ENCODE measurements around the gene LAMP1.
A peak's percentile ranks its signal among the peaks of the same experiment; 100 is the strongest.
"Not testable (repeated sequence)": the region's sequence is repeated elsewhere in the genome, so short reads cannot be mapped to it uniquely, and the experiment has no call there.

The LAMP1 gene, protein sequence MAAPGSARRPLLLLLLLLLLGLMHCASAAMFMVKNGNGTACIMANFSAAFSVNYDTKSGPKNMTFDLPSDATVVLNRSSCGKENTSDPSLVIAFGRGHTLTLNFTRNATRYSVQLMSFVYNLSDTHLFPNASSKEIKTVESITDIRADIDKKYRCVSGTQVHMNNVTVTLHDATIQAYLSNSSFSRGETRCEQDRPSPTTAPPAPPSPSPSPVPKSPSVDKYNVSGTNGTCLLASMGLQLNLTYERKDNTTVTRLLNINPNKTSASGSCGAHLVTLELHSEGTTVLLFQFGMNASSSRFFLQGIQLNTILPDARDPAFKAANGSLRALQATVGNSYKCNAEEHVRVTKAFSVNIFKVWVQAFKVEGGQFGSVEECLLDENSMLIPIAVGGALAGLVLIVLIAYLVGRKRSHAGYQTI

DNA sequence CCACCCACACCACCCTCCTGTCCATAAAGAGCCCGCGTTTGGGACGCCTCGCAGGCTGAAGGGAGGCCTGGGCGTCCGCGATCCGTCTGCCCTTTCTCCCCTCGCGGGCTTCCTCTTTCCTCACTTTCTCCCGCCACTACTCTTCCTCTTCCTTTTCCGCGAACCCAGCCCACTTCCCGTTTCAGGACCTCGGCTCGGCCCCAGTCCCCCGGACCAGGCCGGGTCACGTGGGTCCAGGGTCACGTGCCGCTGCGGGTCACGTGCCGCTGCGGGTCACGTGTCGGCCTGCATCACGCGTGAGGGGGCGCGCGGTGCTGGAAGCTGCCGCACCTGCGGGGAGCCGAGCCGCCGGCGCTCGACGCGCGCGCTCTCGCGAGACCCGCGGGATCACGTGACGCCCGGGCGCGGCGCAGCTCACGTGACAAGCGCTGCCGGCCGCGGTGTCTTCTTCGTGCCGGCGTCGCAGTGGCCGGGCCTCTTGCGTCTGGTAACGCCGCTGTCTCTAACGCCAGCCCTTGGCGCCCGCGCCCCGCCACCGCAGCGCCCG is at the start of gene LAMP1:
Gene LAMP1 (plus strand): TSS at position 417 of the 547 bp plus-strand sequence. CDS start 196 bp downstream, outside the sequence.
- FAIRE-seq (peak; percentile 94), DNase-seq (ENCODE audit: extremely low spot score, insufficient read length, low read depth) (peak; percentile 99)

DNA sequence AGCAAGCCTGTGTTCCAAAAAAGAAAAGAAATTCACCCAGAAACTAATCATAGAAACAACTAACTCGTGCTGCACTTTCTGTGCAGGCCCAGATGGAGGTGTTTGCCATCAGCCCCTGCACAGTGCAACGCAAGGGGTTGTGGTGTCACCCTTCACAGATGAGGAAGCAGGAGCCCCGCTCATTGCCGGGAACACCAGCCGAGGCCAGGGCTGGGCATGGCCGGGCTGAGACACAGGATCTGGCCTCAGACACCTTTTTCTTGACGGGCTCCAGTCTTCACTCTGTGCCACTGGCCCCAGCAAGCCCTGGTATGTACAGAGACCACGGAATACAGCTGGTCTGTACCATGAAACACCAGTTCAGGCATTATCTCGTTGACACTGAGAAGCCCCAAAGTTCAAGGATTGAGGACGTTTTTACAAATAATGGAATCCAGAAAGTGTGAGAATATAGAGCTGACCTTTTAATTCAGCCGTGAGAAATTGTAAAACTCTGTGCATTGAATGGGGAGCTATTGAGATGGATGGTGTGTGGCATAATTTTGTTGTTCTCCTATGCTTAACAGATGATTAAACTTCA is 44.4 kb upstream of the LAMP1 start:
- FAIRE-seq (no peak), DNase-seq (ENCODE audit: extremely low spot score, insufficient read length, low read depth) (no peak)

DNA sequence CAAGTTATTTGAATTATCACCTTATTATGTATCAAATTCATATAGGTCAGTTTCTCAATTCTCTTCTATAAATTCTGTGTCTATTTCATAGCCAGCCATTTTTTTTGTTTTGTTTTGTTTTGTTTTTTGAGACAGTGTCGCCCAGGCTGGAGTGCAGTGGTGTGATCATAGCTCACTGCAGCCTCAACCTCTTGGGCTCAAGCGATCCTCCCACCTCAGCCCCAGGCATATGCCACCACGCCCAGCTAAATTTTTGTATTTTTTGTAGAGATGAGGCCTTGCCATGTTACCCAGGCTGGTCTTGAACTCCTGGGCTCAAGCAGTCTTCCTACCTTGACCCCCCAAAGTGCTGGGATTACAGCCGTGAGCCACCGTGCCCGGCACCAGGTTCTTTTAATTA is 39.1 kb upstream of the LAMP1 start:
- not testable (repeated sequence) for FAIRE-seq; DNase-seq (ENCODE audit: extremely low spot score, insufficient read length, low read depth)

DNA sequence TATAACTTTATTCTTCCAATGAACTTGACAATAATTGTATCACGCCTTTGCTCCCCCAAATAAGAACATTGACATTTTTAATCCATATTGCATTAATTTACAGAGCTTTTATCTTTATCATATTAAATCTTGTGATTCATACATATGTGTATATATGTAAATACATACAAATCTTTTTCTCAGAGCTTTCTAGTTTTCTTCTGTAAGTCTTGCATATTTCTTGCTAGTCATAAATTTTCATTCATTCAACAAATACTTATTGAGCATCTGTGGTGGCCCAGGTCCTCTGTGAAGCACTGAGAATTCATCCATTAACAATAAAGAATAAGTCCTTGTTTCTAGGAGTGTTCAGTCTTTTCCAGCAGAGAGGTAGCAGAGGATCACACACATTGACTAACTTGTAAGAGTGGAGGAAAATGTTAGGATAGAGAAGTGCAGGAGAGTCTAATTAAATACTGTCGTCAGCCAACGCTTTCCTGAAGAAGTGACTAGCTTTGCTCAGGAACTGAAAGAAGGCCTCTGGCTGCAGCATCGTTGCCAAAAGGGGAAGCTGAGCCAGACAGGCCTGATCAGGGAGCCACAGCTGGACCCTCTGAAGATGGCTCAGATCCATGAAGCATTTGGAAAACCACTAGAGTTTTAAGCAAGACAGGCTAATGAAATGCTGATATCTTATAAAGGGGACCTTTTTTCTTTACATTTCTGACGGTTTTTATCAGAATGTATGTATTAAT is 38.6 kb upstream of the LAMP1 start:
- FAIRE-seq (no peak), DNase-seq (ENCODE audit: extremely low spot score, insufficient read length, low read depth) (no peak)

DNA sequence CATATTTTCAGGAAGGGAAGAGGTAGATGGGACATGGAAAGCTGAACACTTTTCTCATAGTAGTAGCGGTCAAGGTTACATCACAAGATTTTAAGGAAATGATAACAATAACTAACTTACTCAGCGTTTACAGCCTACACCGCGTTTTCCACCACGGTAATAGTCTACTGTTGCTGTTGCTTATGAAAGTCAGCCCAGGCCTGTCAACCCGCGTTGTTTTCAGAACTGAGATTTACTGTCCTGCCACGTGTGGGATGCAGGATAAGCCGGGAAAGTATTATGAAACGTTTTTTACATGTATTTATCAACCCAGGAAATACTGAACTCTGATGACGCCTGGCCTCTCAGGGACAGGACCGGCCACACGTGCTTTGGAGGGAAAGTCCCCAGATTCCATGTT is 36.0 kb upstream of the LAMP1 start:
- no peak for DNase-seq (ENCODE audit: extremely low spot score, insufficient read length, low read depth)
- no peak for FAIRE-seq

DNA sequence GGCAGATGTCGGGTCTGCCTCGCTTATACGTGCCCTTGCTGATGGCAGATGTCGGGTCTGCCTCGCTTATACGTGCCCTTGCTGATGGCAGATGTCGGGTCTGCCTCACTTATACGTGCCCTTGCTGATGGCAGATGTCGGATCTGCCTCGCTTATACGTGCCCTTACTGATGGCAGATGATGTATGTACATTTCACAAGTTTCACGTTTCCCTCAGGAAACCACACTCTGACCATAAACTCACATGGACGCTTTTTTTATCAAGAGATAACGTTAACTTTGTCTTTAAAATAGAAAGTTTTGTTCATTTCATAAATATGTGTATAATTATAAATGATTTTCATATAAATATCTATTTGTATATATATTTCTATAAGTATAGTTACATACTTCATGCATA is 34.0 kb upstream of the LAMP1 start:
- FAIRE-seq; DNase-seq (ENCODE audit: extremely low spot score, insufficient read length, low read depth): not testable (repeated sequence)

DNA sequence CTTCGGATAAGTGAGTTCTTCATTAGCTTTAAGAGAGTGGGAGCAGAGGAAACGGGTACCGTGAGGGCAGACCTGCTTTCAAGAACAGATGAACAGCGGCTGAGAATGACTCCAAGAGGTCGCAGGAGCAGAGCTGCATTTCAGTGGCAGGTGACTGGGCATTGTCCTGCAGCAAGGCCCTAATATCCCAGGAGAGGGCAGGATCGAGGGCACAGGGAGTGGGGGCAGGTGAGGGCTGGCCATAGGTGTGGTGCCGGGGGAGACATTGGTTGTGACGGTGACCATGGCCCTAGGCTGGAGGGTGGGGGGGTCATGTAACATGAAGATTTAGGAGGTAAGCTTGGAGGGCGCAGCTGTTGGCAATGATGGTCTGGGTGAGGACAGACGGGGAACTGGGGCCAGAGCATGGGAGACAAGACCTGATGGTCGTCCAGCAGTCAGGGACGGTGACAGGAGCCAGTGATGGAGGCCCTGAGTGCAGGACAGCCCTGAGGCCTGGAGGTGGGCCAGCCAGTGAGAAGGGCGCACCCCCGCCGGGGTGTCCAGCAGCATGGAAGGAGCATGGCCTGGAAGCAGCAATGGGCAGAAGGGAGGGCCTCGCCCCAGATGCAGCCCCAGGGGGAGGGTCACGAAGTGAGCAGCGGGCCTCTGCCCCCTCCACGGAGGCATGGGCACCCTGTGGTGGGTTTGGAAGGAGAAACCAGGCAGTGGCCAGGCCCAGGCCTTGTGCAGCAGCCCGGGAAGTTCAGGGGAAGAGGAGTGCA is 29.2 kb upstream of the LAMP1 start:
- no peak for DNase-seq (ENCODE audit: extremely low spot score, insufficient read length, low read depth)
- no peak for FAIRE-seq

DNA sequence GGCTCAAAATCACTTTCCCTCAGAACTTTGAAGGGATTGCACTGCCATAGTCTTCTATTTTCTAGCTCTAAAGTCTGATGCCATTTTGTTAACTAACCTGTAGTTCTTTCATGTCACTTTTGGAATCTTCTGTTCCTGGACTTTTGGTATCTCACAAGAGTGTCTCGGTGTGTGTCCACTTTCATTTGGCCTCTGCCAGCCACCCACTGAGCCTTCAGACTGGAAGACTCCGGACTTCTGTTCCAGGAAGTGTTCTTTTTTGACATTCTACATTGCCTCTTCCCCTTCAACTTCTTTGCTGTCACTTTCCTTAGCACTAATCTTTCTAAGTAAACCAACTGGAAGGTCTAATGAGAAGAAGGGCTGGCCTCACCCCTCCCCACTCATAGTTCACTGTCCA is 25.0 kb upstream of the LAMP1 start:
- DNase-seq (ENCODE audit: extremely low spot score, insufficient read length, low read depth) (no peak), FAIRE-seq (no peak)

DNA sequence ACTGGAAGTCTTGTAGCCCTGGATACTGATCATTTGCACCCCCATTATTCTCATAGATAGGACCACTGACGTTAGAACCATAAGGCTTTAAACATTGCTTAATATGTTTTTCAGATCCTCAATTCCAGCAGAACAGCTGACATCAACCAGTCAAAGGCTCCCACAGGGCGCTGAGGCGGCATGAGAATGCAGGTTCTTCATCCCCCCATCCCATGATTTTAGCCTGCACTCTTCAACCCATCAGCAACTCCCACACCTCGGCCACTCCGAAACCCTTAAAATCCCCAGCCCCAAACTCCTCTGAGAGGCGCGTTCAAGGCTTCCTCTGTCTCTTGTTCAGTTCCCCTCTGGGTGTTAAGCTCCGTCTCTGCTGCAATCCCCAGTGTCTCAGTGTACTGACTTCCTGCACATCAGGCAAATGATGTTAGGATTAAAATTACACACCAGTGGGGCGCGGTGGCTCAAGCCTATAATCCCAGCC is 24.3 kb upstream of the LAMP1 start:
- FAIRE-seq (no peak), DNase-seq (ENCODE audit: extremely low spot score, insufficient read length, low read depth) (no peak)

DNA sequence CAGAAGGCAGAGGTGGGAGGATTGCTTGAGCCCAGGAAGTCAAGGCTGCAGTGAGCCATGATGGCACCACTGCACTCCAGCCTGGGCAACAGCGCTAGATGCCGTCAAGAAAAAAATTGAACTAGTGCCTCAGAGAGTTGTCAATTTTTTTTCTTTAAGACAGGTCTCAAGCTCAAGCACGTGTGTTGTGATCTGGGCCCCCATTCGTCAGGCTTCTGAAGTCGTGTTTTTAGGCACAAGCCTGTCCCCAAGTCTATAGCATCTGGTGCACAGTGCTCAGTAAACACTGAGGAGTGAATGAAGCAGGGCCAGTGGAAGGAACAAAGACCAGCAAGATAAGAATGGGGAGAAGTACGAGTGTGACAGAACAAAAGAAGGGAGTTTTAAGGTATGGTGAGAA is 23.7 kb upstream of the LAMP1 start:
- DNase-seq (ENCODE audit: extremely low spot score, insufficient read length, low read depth) (no peak), FAIRE-seq (no peak)

DNA sequence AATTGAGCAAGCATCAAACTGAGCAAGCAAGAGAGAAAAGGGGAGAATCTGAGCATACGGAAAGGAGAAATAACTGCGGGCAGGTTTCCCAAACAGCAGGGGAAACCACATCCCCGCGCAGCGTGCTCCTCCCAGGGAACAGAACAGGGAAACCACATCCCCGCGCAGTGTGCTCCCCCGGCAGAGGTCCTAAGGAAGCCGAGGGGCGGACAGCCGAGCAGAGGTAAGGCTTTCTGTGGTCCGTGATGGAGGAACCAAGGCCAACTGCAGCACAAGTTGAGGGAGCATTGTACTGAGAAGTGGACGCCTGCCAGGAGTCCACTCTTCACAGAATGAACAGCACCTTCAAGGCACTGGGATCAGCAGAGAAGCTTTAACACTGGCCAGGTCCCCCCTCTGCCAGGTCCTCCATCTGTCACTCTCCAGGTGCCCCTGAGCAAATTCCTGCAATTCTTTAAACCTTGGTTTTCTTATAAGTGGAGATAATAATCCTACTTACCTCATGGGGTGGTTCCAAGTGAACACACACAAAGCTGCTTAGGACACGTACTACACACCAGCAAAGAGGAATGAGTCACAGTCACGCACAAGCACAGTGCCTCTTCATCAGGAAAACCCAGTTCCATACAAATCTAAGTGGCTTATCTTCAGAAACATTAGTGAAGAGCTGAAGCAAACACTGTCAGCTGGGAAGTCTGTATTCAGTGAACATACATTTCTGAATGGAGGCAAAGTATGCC is 23.0 kb upstream of the LAMP1 start:
- DNase-seq (ENCODE audit: extremely low spot score, insufficient read length, low read depth) (no peak), FAIRE-seq (no peak)

DNA sequence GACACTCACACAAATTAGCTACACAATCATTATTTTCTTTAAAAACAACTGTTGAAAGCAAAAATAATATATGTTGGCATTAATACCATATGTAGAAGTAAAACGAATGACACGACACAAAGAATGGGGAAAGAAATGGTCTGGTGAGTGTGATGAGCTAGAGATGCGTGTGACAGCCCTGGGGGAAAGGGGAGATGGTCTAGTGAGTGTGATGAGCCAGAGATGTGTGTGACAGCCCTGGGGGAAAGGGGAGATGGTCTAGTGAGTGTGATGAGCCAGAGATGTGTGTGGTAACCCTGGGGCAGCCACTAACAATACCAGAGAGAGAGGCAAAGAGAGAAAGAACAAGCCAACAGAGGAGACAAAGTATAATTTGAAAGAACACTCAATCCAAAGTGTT is 22.3 kb upstream of the LAMP1 start:
- FAIRE-seq (no peak), DNase-seq (ENCODE audit: extremely low spot score, insufficient read length, low read depth) (no peak)

DNA sequence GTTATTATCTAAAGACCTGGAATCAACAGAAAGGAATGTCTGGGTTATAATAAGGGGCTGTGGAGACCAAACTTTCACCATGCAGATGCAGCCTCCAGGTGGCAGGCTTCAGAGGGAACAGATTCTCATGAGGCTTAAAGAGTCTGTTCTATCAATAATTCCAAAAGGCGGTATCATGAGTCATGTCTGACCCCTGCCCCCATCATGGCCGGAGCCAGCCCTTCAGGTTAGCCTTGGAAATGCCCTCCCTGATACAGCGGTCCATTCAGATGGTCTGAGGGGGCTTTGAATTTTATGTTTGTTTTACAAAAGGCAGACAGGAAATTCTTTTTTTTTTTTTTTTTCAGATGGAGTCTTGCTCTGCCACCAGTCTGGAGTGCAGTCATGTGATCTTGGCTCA is 21.7 kb upstream of the LAMP1 start:
- DNase-seq (ENCODE audit: extremely low spot score, insufficient read length, low read depth) (no peak), FAIRE-seq (no peak)

DNA sequence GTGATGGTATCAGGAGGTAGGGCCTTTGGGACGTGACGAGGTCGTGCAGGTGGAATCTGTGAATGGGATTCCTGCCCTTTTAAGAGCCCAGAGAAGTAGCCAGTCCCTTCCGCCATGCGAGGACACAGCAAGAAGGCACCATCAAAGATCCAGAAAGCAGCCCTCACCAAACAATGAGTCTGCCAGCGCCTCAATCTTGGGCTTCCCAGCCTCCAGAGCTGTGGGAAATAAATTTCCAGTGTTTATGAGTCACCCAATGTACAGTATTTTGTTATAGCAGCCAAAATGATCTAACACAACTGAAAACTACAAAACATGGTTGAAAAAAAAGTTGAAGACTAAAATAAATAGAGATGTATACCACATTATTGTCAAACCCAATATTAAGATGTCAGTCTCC is 16.9 kb upstream of the LAMP1 start:
- DNase-seq (ENCODE audit: extremely low spot score, insufficient read length, low read depth) (no peak), FAIRE-seq (no peak)

DNA sequence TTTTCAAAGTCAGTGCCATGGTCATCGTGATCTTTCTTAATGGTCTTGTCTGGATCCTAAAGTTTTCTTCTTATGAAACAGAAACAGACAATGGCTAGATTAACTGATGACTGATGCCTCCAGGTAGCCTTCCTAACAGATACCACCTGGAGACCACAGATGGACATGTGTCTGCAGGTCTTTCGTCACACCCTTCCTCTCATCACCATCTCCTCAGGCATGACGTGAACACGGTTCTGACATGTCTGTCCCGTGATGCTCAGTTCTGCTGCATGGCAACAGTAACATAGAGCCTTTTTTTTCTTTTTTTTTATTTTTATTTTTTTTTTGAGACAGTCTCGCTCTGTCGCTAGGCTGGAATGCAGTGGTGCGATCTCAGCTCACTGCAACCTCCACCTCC is 13.1 kb upstream of the LAMP1 start:
- DNase-seq (ENCODE audit: extremely low spot score, insufficient read length, low read depth) (no peak), FAIRE-seq (no peak)

DNA sequence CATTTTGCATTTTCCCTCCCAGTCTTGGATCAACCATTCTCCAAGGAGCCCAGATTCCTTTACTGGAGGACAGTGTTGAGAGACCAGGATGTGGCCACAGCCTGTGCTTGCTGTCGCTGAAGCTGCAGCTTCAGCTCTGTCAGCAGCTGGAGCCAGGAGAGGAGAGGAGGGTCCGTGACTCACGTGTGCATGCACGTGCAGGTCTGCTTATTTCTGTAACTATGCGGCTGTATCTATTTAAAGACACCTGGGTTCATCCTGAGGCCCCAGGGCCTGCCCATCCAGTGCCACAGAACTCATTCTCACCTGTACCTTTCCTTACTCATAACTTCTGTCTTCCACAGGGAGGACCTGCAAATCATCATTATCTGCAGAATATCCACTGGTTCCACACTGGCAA is 8.2 kb upstream of the LAMP1 start:
- DNase-seq (ENCODE audit: extremely low spot score, insufficient read length, low read depth) (no peak), FAIRE-seq (no peak)

DNA sequence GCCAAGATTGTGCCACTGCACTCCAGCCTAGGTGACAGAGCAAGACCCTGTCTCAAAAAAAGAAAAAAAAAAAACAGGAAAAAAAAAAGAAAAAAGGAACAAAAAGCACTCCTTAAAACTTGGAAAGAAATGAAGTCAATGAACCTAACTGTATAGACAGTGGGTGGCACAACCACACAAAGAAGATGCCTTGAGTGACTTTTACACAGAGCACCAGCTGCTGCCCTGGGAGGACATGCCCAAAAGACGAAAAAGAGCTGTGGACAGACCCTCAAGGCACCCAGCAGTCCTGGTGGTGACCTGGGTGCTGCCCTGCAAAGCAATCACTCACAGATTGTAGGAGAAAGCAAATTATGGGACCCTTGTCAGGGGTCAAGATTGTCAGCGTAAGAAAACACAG is 5.9 kb upstream of the LAMP1 start:
- DNase-seq (ENCODE audit: extremely low spot score, insufficient read length, low read depth) (no peak), FAIRE-seq (no peak)

DNA sequence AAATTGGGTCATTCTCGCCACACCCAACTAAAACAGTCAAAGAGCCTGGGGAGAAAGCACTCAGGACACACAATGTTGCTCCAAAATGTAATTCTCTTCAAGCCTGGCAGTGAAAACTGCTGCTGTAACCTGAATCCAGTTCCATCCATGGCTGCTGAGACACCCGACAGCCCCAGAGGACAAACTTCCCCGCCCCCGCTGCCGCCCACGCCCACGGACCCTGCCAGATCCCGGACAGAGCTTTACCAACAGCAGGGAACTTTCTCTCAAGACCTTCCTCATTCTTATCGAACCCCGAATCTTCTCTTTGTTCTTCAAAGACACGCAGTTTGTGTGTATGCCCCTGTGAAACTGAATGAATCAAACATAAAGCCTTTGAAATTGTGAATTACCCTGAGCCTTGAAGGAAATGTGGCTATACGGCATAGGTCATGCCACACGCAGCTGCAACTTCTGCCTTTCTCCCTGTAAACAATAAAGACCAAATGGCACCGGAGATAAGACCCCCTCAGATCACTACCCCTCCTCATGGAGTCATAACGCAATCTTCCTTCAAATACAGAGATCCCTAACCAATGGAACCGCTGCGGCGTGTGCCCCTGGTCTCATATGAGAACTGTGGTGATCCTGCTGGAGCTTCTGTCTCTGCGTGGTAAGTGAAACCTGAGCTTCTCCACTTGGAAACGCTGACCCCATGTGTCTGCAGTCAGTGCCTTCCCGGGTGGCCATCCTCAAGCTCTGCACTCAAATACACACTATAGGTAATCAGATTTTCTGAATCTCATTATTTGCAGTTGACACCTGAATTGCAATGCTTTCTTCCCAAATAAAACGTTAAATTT is 4.8 kb upstream of the LAMP1 start:
- FAIRE-seq = no peak
- no peak for DNase-seq (ENCODE audit: extremely low spot score, insufficient read length, low read depth)
